HepG2 (cell line): Measurements from ENCODE around the gene DAPK1. TPM values are rescaled to one million over a fixed set of nuclear protein-coding genes. Genes with fewer than 3 reads are reported as not detected.
A peak's percentile ranks its signal among the peaks of the same experiment; 100 is the strongest.

Source experiments
- CBX1 ChIP-seq: IDR thresholded peaks from one replicate; pipeline ENCODE4 v1.6.1; 2016; ENCODE audit warnings: antibody characterized with exemption, low read depth
- CBX5 ChIP-seq: sonication (generic); formaldehyde crosslinking; IDR thresholded peaks from 2 replicates; pipeline ENCODE4 v1.4.0; 2020; ENCODE audit warnings: missing genetic modification reagents, borderline replicate concordance
- CCAR2 ChIP-seq: fragments of 200-400 bp; formaldehyde crosslinking; optimal IDR thresholded peaks from 2 replicates; pipeline ENCODE3; 2018; ENCODE audit warnings: low read depth, mild to moderate bottlenecking, low read length, moderate library complexity
- CEBPG ChIP-seq: IDR thresholded peaks from 2 replicates; pipeline ENCODE4 v1.6.1; 2016
- ERF ChIP-seq: IDR thresholded peaks from 2 replicates; pipeline ENCODE4 v1.6.1; 2018; ENCODE audit warnings: missing biosample characterization, missing genetic modification reagents
- KDM2A ChIP-seq: sonication (generic); formaldehyde crosslinking; IDR thresholded peaks from 2 replicates; pipeline ENCODE4 v1.4.0; 2020; ENCODE audit warnings: low read depth, missing genetic modification reagents, borderline replicate concordance
- NAIF1 ChIP-seq: sonication (generic); formaldehyde crosslinking; IDR thresholded peaks from 2 replicates; pipeline ENCODE4 v1.5.0; 2020; ENCODE audit warnings: mild to moderate bottlenecking, missing genetic modification reagents, borderline replicate concordance
- NCOR1 ChIP-seq: fragments of 200-600 bp; sonication (generic); IDR thresholded peaks from 2 replicates; pipeline ENCODE4 v1.7.0; 2017; ENCODE audit warnings: antibody characterized with exemption, low read length, borderline replicate concordance
- PTBP1 ChIP-seq: fragments of 200-400 bp; formaldehyde crosslinking; IDR thresholded peaks from 2 replicates; pipeline ENCODE4 v1.6.1; 2018; ENCODE audit warnings: low read length, low read depth; ENCODE audit not compliant: poor library complexity, severe bottlenecking
- SAFB2 ChIP-seq: sonication (generic); formaldehyde crosslinking; IDR thresholded peaks from 2 replicates; pipeline ENCODE4 v1.5.1; 2020; ENCODE audit warnings: missing genetic modification reagents, low read depth, mild to moderate bottlenecking, borderline replicate concordance
- ZNF292 ChIP-seq: sonication (generic); formaldehyde crosslinking; IDR thresholded peaks from 2 replicates; pipeline ENCODE4 v1.8.1; 2022; ENCODE audit warnings: mild to moderate bottlenecking, low read depth, missing genetic modification reagents, borderline replicate concordance
- ZNF317 ChIP-seq: sonication (generic); formaldehyde crosslinking; IDR thresholded peaks from 2 replicates; pipeline ENCODE4 v1.5.0; 2020; ENCODE audit warnings: mild to moderate bottlenecking, missing genetic modification reagents
- ZNF335 ChIP-seq: sonication (generic); formaldehyde crosslinking; IDR thresholded peaks from 2 replicates; pipeline ENCODE4 v1.4.0; 2020; ENCODE audit warnings: missing genetic modification reagents
- ZNF724P ChIP-seq: sonication (generic); formaldehyde crosslinking; IDR thresholded peaks from 2 replicates; pipeline ENCODE4 v1.8.0; 2022; ENCODE audit warnings: missing genetic modification reagents, borderline replicate concordance
- ZNF790 ChIP-seq: sonication (generic); formaldehyde crosslinking; IDR thresholded peaks from 2 replicates; pipeline ENCODE4 v1.8.0; 2022; ENCODE audit warnings: missing genetic modification reagents, mild to moderate bottlenecking, borderline replicate concordance
- polyA plus RNA-seq, 8 experiments: library from polyadenylated mRNA; depleted of rRNA in 3 of 8; stranded (reverse) in 7 of 8; unstranded in 1 of 8; fragments of >200 nt; fragmentation: Illumina TruSeq in 4 of 8; extraction: Trizol in 4 of 8; gene quantifications; 2 replicates each; pipeline versions ENCODE4 v1.2.1 to v1.2.3, GENCODE V29; 2011 to 2016; ENCODE audit warnings: low read depth in 4 of 8, missing spikeins in 1 of 8, mixed read lengths in 1 of 8; ENCODE audit not compliant: insufficient read depth in 1 of 8
- total RNA-seq, 5 experiments: library from RNA; depleted of rRNA; stranded (reverse); fragments of >200 nt; fragmentation: Illumina TruSeq; extraction: Trizol; gene quantifications; 2 replicates each; pipeline ENCODE4 v1.2.3, GENCODE V29; 2016; ENCODE audit warnings: low read depth in 1 of 5
- TF ChIP-seq, protein P1 (sequence below): sonication (generic); formaldehyde crosslinking; IDR thresholded peaks from 2 replicates; pipeline ENCODE4 v1.4.0; 2020; ENCODE audit warnings: missing genetic modification reagents
- TF ChIP-seq, protein P2 (sequence below): sonication (generic); formaldehyde crosslinking; IDR thresholded peaks from 2 replicates; pipeline ENCODE4 v1.4.0; 2020; ENCODE audit warnings: missing genetic modification reagents; ENCODE audit errors: not compliant biosample characterization
- TF ChIP-seq, protein P3 (sequence below): IDR thresholded peaks from 2 replicates; pipeline ENCODE4 v1.6.1; 2012; ENCODE audit warnings: low read depth, low read length, improper control_type of control experiment
- TF ChIP-seq, protein P4 (sequence below): sonication (generic); formaldehyde crosslinking; IDR thresholded peaks from 2 replicates; pipeline ENCODE4 v1.4.0; 2020; ENCODE audit warnings: missing genetic modification reagents, borderline replicate concordance

Gene DAPK1
- total and polyA plus RNA-seq, 2 of the 13 experiments (the other 11 are each of a cell fraction or from before 2014, with no cell fraction given): 35.7 to 35.9 TPM

DNA sequence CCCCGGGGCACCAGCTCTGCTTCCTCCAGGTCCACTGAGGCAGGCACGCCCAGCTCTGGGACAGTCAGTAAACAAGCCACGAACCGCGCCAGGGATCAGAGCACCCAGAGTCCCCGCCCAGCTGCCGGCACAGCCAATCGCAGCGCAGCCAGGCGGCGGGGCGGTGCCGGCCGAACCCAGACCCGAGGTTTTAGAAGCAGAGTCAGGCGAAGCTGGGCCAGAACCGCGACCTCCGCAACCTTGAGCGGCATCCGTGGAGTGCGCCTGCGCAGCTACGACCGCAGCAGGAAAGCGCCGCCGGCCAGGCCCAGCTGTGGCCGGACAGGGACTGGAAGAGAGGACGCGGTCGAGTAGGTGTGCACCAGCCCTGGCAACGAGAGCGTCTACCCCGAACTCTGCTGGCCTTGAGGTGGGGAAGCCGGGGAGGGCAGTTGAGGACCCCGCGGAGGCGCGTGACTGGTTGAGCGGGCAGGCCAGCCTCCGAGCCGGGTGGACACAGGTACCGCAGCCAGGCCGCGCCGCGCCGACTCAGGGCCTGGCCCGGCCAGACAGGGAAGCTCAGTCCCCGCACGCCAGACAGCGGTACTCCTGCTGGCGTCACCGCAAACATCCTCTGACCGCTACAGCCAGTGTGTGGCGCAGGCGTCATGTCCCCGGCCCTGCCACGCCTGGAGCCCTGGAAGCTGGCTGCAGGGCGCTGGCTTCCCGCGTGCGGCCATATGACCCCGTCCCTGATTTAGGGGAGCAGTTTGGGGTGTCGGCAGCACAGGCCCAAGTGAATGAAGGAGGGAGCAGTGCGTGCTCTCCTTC is 228.4 kb downstream of the DAPK1 start, which contains the start of gene CTSL (continued):
- TF ChIP-seq PTBP1: no peak
- peak; percentile 27 for TF ChIP-seq CBX1
- no peak for TF ChIP-seq CEBPG (CRISPR knock-in tag)
- peak; percentile 61 for TF ChIP-seq ZNF724P (CRISPR knock-in tag)
- peak; percentile 81 for TF ChIP-seq ERF (CRISPR knock-in tag)
- TF ChIP-seq, protein P1, sequence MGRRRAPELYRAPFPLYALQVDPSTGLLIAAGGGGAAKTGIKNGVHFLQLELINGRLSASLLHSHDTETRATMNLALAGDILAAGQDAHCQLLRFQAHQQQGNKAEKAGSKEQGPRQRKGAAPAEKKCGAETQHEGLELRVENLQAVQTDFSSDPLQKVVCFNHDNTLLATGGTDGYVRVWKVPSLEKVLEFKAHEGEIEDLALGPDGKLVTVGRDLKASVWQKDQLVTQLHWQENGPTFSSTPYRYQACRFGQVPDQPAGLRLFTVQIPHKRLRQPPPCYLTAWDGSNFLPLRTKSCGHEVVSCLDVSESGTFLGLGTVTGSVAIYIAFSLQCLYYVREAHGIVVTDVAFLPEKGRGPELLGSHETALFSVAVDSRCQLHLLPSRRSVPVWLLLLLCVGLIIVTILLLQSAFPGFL: peak; percentile 35; the same call in 1 of the 2 replicates
- TF ChIP-seq, protein P2, sequence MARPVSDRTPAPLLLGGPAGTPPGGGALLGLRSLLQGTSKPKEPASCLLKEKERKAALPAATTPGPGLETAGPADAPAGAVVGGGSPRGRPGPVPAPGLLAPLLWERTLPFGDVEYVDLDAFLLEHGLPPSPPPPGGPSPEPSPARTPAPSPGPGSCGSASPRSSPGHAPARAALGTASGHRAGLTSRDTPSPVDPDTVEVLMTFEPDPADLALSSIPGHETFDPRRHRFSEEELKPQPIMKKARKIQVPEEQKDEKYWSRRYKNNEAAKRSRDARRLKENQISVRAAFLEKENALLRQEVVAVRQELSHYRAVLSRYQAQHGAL (CRISPR knock-in tag): no peak
- TF ChIP-seq ZNF335 (CRISPR knock-in tag): peak; percentile 46; the same call in 1 of the 2 replicates
- TF ChIP-seq ZNF317 (CRISPR knock-in tag): peak; percentile 52; the same call in 1 of the 2 replicates
- no peak for TF ChIP-seq NCOR1
- TF ChIP-seq NAIF1: peak; percentile 77; the same call in 1 of the 2 replicates
- TF ChIP-seq, protein P3, sequence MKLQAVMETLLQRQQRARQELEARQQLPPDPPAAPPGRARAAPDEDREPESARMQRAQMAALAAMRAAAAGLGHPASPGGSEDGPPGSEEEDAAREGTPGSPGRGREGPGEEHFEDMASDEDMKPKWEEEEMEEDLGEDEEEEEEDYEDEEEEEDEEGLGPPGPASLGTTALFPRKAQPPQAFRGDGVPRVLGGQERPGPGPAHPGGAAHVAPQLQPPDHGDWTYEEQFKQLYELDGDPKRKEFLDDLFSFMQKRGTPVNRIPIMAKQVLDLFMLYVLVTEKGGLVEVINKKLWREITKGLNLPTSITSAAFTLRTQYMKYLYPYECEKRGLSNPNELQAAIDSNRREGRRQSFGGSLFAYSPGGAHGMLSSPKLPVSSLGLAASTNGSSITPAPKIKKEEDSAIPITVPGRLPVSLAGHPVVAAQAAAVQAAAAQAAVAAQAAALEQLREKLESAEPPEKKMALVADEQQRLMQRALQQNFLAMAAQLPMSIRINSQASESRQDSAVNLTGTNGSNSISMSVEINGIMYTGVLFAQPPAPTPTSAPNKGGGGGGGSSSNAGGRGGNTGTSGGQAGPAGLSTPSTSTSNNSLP: no peak
- TF ChIP-seq KDM2A (CRISPR knock-in tag): peak; percentile 90
- TF ChIP-seq CCAR2: no peak
- TF ChIP-seq ZNF790 (CRISPR knock-in tag): no peak
- TF ChIP-seq CBX5 (CRISPR knock-in tag): peak; percentile 66; the same call in 1 of the 2 replicates
- peak; percentile 86; the same call in 1 of the 2 replicates for TF ChIP-seq SAFB2 (CRISPR knock-in tag)
- TF ChIP-seq, protein P4, sequence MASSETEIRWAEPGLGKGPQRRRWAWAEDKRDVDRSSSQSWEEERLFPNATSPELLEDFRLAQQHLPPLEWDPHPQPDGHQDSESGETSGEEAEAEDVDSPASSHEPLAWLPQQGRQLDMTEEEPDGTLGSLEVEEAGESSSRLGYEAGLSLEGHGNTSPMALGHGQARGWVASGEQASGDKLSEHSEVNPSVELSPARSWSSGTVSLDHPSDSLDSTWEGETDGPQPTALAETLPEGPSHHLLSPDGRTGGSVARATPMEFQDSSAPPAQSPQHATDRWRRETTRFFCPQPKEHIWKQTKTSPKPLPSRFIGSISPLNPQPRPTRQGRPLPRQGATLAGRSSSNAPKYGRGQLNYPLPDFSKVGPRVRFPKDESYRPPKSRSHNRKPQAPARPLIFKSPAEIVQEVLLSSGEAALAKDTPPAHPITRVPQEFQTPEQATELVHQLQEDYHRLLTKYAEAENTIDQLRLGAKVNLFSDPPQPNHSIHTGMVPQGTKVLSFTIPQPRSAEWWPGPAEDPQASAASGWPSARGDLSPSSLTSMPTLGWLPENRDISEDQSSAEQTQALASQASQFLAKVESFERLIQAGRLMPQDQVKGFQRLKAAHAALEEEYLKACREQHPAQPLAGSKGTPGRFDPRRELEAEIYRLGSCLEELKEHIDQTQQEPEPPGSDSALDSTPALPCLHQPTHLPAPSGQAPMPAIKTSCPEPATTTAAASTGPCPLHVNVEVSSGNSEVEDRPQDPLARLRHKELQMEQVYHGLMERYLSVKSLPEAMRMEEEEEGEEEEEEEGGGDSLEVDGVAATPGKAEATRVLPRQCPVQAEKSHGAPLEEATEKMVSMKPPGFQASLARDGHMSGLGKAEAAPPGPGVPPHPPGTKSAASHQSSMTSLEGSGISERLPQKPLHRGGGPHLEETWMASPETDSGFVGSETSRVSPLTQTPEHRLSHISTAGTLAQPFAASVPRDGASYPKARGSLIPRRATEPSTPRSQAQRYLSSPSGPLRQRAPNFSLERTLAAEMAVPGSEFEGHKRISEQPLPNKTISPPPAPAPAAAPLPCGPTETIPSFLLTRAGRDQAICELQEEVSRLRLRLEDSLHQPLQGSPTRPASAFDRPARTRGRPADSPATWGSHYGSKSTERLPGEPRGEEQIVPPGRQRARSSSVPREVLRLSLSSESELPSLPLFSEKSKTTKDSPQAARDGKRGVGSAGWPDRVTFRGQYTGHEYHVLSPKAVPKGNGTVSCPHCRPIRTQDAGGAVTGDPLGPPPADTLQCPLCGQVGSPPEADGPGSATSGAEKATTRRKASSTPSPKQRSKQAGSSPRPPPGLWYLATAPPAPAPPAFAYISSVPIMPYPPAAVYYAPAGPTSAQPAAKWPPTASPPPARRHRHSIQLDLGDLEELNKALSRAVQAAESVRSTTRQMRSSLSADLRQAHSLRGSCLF (CRISPR knock-in tag): peak; percentile 76; the same call in 1 of the 2 replicates
- TF ChIP-seq ZNF292 (CRISPR knock-in tag): peak; percentile 43
